HFF-Myc (cell line): ENCODE data around the gene DCX.

Experiments
- DNase-seq: peaks from one replicate; pipeline ENCODE4 v3.0.0-alpha.2; 2011; ENCODE audit warnings: low read depth; ENCODE audit errors: extremely low read depth
- H3K4me3 ChIP-seq: replicated peaks from 2 replicates; pipeline ENCODE4 v1.5.1; 2011; ENCODE audit warnings: low read depth, mild to moderate bottlenecking, control low read depth, low read length
- TF ChIP-seq, protein P1 (sequence below): IDR thresholded peaks from 2 replicates; pipeline ENCODE4 v1.5.1; 2012; ENCODE audit warnings: mild to moderate bottlenecking, low read depth, low read length, control low read depth; ENCODE audit errors: missing control alignments

The DCX gene

GRCh38 chrX:111254896-111255693 lies 156.9 kb downstream of the DCX start:
- TF ChIP-seq, protein P1, sequence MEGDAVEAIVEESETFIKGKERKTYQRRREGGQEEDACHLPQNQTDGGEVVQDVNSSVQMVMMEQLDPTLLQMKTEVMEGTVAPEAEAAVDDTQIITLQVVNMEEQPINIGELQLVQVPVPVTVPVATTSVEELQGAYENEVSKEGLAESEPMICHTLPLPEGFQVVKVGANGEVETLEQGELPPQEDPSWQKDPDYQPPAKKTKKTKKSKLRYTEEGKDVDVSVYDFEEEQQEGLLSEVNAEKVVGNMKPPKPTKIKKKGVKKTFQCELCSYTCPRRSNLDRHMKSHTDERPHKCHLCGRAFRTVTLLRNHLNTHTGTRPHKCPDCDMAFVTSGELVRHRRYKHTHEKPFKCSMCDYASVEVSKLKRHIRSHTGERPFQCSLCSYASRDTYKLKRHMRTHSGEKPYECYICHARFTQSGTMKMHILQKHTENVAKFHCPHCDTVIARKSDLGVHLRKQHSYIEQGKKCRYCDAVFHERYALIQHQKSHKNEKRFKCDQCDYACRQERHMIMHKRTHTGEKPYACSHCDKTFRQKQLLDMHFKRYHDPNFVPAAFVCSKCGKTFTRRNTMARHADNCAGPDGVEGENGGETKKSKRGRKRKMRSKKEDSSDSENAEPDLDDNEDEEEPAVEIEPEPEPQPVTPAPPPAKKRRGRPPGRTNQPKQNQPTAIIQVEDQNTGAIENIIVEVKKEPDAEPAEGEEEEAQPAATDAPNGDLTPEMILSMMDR, result no peak
- no peak for DNase-seq
- H3K4me3 ChIP-seq, result no peak overlapping the region

DNA sequence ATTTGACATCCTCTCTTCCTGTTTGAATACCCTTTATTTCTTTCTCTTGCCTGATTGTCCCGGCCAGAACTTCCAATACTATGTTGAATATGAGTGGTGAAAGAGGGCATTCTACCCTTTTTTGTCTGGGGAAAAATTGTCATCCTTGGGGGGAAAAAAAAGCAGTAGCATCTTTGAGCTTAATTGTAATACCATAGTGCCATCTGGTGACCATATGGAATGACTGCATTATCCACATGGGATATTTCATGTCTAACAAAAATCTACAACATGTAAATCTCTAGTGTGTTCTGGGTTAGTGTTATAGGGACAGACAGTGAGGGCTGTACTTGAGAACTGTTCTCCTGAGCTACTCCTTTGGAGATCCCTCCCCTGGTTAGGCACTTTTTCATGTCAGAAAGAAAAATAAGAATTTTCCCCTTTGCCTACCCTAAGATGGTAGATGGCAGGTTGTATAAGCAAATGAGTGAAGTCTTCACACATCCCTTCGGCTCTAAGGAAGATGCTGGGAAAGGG lies 167.7 kb downstream of the DCX start:
- TF ChIP-seq, protein P1, result peak; percentile 17
- H3K4me3 ChIP-seq, result no peak overlapping the region
- DNase-seq, result no peak
